ENCODE measurements around the gene SYNGR3.

The SYNGR3 gene

GRCh38 chr16:1990351-1991134 is 773 bp downstream of the SYNGR3 start:
- Histone ChIP-seq H3K4me2 (ENCODE audit: low read length) (peak overlapping the region; percentile 100), H3F3A (ENCODE audit: control insufficient read depth, insufficient read depth) (peaks cover 33% of the 10 kb centered on the region), H3K4me3 (ENCODE audit: low read length) (peak overlapping the region; percentile 93), H3K79me2 (ENCODE audit: control insufficient read depth, low read length) (peaks cover 4% of the 10 kb centered on the region), H3K9me2 (replicated peaks; ENCODE audit: control insufficient read depth, low read length) (no peaks in the 10 kb centered on the region), H3K27ac (ENCODE audit: low read depth, low read length) (peak overlapping the region; percentile 77), H3K27me3 (ENCODE audit: control insufficient read depth, low read length) (peaks cover 19% of the 10 kb centered on the region), H3K36me3 (ENCODE audit: control insufficient read depth, low read length) (peaks cover 27% of the 10 kb centered on the region), H3K9me3 (ENCODE audit: control insufficient read depth, insufficient read depth, low read length) (peaks cover 5% of the 10 kb centered on the region; the same call in 1 of the 2 replicates), H3K4me1 (ENCODE audit: control insufficient read depth, low read length) (peaks cover 45% of the 10 kb centered on the region), H4K20me1 (ENCODE audit: control insufficient read depth, insufficient read depth, low read depth, low read length) (no peaks in the 10 kb centered on the region)
- no peak for TF ChIP-seq CTCF (IDR thresholded peaks at IDR 0.05; ENCODE audit: low read depth, low read length, poor library complexity, severe bottlenecking)
- peak; percentile 56; the same call in 1 of the 2 replicates for TF ChIP-seq EZH2phosphoT487 (IDR thresholded peaks at IDR 0.05; ENCODE audit: borderline replicate concordance, low read length)

DNA sequence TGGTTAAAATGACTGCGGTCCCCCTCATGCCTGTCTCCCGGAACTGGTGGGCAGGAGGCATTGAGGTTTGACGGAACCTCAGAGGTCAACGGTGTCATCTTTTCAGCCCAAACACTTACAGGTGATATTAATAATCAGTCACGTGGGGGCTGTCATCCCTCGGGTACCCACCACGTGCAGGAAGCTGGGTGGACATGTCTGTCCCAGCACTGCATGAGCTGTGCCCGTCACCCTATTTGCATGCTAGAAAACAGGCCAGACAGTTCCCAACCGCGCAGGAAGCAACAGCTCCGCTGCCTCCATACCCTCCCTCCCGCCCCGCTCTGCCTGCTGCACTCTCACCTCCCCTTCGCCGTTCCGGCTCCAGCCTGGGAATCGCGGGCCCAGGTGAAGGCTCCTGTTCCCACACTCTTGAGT is 1.4 kb downstream of the SYNGR3 start:
- Histone ChIP-seq H3K27ac (ENCODE audit: low read depth, low read length) (peak overlapping the region; percentile 77), H3K4me3 (ENCODE audit: low read length) (peak overlapping the region; percentile 93), H3K9me2 (replicated peaks; ENCODE audit: control insufficient read depth, low read length) (no peaks in the 10 kb centered on the region), H3K79me2 (ENCODE audit: control insufficient read depth, low read length) (no peaks in the 10 kb centered on the region), H3K27me3 (ENCODE audit: control insufficient read depth, low read length) (peaks cover 19% of the 10 kb centered on the region), H3K9me3 (ENCODE audit: control insufficient read depth, insufficient read depth, low read length) (peaks cover 5% of the 10 kb centered on the region; the same call in 1 of the 2 replicates), H3K4me2 (ENCODE audit: low read length) (peak overlapping the region; percentile 100), H3K36me3 (ENCODE audit: control insufficient read depth, low read length) (peaks cover 24% of the 10 kb centered on the region), H3F3A (ENCODE audit: control insufficient read depth, insufficient read depth) (peaks cover 38% of the 10 kb centered on the region), H4K20me1 (ENCODE audit: control insufficient read depth, insufficient read depth, low read depth, low read length) (no peaks in the 10 kb centered on the region), H3K4me1 (ENCODE audit: control insufficient read depth, low read length) (peaks cover 44% of the 10 kb centered on the region)
- TF ChIP-seq CTCF (IDR thresholded peaks at IDR 0.05; ENCODE audit: low read depth, low read length, poor library complexity, severe bottlenecking) = no peak
- TF ChIP-seq EZH2phosphoT487 (IDR thresholded peaks at IDR 0.05; ENCODE audit: borderline replicate concordance, low read length) = no peak

DNA sequence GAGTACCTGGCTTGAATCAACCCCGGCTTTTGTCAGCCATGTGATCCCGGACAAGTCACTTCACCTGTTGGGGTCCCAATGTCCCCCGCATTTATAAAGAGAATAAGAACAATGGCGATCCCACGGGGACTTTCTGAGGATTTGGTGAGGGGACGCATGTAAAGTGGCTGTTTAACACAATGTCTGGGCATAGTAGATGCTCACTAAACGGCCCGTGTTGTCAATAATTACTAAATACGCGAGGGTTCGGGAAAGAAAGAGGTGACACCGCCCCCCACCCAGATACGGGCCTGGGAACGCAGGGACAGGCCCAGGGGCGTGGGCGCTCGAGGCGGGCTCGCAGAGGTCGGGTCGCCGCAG is 1.8 kb downstream of the SYNGR3 start:
- Histone ChIP-seq H4K20me1 (ENCODE audit: control insufficient read depth, insufficient read depth, low read depth, low read length) (no peaks in the 10 kb centered on the region), H3K9me2 (replicated peaks; ENCODE audit: control insufficient read depth, low read length) (no peaks in the 10 kb centered on the region), H3F3A (ENCODE audit: control insufficient read depth, insufficient read depth) (peaks cover 40% of the 10 kb centered on the region), H3K27me3 (ENCODE audit: control insufficient read depth, low read length) (peaks cover 19% of the 10 kb centered on the region), H3K4me2 (ENCODE audit: low read length) (peak overlapping the region; percentile 100), H3K79me2 (ENCODE audit: control insufficient read depth, low read length) (no peaks in the 10 kb centered on the region), H3K9me3 (ENCODE audit: control insufficient read depth, insufficient read depth, low read length) (peaks cover 5% of the 10 kb centered on the region; the same call in 1 of the 2 replicates), H3K36me3 (ENCODE audit: control insufficient read depth, low read length) (peaks cover 21% of the 10 kb centered on the region), H3K4me3 (ENCODE audit: low read length) (peak overlapping the region; percentile 93), H3K27ac (ENCODE audit: low read depth, low read length) (peak overlapping the region; percentile 77), H3K4me1 (ENCODE audit: control insufficient read depth, low read length) (peaks cover 44% of the 10 kb centered on the region)
- TF ChIP-seq EZH2phosphoT487 (IDR thresholded peaks at IDR 0.05; ENCODE audit: borderline replicate concordance, low read length) (no peak), CTCF (IDR thresholded peaks at IDR 0.05; ENCODE audit: low read depth, low read length, poor library complexity, severe bottlenecking) (no peak)
